HG03354 (cell line): ENCODE measurements around the gene METTL25.
A peak's percentile ranks its signal among the peaks of the same experiment; 100 is the strongest.

Source experiments
- ATAC-seq: cut with Tn5 transposase; IDR thresholded peaks from one replicate; pipeline ENCODE4 v1.9.1; 2021; ENCODE audit warnings: mild to moderate bottlenecking; ENCODE audit not compliant: unreplicated experiment, poor library complexity, severe bottlenecking

Gene METTL25

GRCh38 chr12:82517027-82517426, 158.7 kb downstream of the METTL25 start:
- peak; percentile 83 for ATAC-seq

- no peak for ATAC-seq
Measured at GRCh38 chr12:82517808-82518207, 159.5 kb downstream of the METTL25 start.

GRCh38 chr12:82519510-82519909, 161.2 kb downstream of the METTL25 start:
- ATAC-seq: no peak

GRCh38 chr12:82522285-82522684, 164.0 kb downstream of the METTL25 start:
- no peak for ATAC-seq

- ATAC-seq: no peak
Measured at GRCh38 chr12:82522762-82523161, 164.4 kb downstream of the METTL25 start.

- peak; percentile 73 for ATAC-seq
Measured at GRCh38 chr12:82523996-82524395, 165.7 kb downstream of the METTL25 start.

GRCh38 chr12:82524641-82525040, 166.3 kb downstream of the METTL25 start:
- ATAC-seq: no peak

GRCh38 chr12:82525616-82526015, 167.3 kb downstream of the METTL25 start:
- no peak for ATAC-seq

- ATAC-seq: peak; percentile 68
Measured at GRCh38 chr12:82527165-82527780, 168.9 kb downstream of the METTL25 start.
